ENCODE data around the gene IFI44L.

Gene IFI44L

GRCh38 chr1:78682496-78682895 is 62.2 kb downstream of the IFI44L start:
- DNase-seq (ENCODE audit: low read depth, low spot score): no peak

GRCh38 chr1:78683079-78683478 is 62.8 kb downstream of the IFI44L start:
- DNase-seq (ENCODE audit: low read depth, low spot score): no peak

More at GRCh38 chr1:78682496-78682895, 62.2 kb downstream of the IFI44L start:
- H3K27ac ChIP-seq: no peak overlapping the region

DNA sequence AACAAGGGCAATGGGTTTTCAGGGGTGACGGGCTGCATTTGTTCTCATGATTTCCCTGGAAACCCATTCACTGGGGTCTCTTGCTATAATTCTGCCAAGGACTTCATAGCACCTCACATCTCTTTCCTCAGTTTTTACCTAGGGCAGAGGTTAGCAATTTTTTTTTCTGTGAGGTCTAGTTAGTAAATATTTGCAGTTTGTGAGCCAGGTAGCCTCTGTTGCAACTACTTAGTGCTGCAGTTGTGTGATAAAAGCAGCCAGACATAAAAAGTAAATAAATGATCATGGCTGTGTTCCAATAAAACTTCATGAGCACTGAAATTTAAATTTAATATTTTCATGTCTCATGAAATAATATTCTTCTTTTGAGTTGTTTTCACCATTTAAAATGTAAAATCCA is 67.1 kb downstream of the IFI44L start:
- peak overlapping the region; percentile 23 for H3K27ac ChIP-seq
- no peak for DNase-seq (ENCODE audit: low read depth, low spot score)

More at GRCh38 chr1:78683079-78683478, 62.8 kb downstream of the IFI44L start:
- H3K27ac ChIP-seq: no peak overlapping the region

DNA sequence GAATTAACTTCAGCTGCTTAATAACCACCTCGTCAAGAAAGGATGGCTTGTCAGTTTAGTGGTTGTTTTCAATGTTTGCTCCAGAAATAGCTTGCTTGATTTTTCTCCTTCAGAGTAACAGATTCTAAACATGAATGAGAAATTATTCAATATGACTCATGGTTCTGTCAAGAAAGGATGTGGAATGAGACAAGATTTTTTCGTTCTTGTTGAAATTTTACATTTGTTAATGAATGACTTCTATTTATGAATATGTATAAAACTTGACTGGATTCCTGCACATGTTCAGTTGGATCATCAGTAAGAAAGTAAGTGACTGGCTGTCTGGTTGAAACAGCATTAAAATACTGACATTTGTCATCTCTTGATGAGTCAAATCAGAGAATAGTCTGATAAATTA is 67.7 kb downstream of the IFI44L start:
- no peak for DNase-seq (ENCODE audit: low read depth, low spot score)
- peak overlapping the region; percentile 23 for H3K27ac ChIP-seq

DNA sequence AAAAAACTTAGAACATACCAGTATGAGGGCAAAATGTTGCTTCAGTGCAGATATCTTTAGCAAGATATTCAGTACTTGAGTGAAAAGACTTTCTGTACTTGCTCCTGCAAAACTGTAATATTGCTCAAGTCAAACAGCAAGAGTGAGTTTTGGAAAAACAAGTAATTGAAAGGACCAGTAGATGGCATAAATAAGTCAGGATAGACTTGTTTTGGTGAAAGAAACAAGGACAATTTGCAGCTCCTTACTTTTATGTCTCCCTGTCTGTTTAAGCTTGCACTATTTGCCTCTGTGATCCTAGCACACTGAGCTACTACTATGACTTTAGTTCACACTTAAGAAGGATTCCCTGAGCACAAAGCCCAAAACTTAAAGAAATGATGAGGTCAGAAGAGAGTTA is 68.4 kb downstream of the IFI44L start:
- H3K27ac ChIP-seq: peak overlapping the region; percentile 23
- DNase-seq (ENCODE audit: low read depth, low spot score): no peak

GRCh38 chr1:78690516-78690915 is 70.3 kb downstream of the IFI44L start:
- H3K27ac ChIP-seq: no peak overlapping the region
- no peak for DNase-seq (ENCODE audit: low read depth, low spot score)

DNA sequence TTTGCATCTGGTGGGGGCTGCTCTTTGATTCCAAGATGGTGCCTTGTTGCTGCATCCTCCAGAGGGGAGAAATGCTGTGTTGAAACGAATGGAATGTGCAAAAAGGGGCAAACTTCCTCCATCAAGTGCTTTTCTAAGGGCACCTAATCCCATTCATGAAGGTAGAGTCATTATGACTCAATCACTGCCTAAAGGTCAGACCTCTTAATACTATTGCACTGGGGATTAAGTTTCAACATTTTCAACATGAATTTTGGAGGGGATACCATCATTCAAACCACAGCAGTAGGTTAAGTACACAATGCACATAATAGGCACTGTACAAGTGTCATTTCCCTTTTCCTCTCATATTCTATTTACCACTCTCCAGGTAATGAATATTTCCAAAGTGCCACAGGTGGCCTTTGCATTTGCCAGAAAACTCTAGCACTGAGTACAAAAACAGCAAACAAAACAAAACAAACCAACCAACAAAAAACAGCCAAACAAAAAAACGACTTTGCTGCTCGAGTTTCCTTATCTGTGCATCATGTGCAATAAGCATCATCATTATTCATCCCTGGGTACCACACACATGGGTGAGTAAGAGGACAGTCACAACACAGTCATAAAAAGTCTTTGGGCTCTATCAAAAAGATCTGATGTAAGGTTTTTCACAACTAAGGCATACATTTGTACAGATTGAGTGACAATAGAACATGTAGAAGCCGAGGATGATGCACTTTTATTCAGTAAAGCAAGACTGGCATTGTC is 71.9 kb downstream of the IFI44L start:
- H3K27ac ChIP-seq: peak overlapping the region; percentile 69

More for the DNA sequence above, 71.9 kb downstream of the IFI44L start:
- peak; percentile 68 for DNase-seq (ENCODE audit: low read depth, low spot score)
